Mucosa of gallbladder (tissue), 1 donor: Measurements from ENCODE around the gene APCDD1. TPM values are rescaled to one million over a fixed set of nuclear protein-coding genes. Genes with fewer than 3 reads are reported as not detected.
A peak's percentile ranks its signal among the peaks of the same experiment; 100 is the strongest.
"Not testable (repeated sequence)": the region's sequence is repeated elsewhere in the genome, so short reads cannot be mapped to it uniquely, and the experiment has no call there.

ENCODE experiments used
- DNase-seq: peaks from one replicate; pipeline ENCODE4 v3.0.0-alpha.2; 2020; ENCODE audit warnings: low spot score
- total RNA-seq: library from RNA; stranded (reverse); gene quantifications from one replicate; pipeline ENCODE4 v1.2.1, GENCODE V29; 2021
- donor health status: DM: no; HTN: no; CAD: no.

The APCDD1 gene
- total RNA-seq, 1 donor from 2014 or later, result 170 TPM

DNA sequence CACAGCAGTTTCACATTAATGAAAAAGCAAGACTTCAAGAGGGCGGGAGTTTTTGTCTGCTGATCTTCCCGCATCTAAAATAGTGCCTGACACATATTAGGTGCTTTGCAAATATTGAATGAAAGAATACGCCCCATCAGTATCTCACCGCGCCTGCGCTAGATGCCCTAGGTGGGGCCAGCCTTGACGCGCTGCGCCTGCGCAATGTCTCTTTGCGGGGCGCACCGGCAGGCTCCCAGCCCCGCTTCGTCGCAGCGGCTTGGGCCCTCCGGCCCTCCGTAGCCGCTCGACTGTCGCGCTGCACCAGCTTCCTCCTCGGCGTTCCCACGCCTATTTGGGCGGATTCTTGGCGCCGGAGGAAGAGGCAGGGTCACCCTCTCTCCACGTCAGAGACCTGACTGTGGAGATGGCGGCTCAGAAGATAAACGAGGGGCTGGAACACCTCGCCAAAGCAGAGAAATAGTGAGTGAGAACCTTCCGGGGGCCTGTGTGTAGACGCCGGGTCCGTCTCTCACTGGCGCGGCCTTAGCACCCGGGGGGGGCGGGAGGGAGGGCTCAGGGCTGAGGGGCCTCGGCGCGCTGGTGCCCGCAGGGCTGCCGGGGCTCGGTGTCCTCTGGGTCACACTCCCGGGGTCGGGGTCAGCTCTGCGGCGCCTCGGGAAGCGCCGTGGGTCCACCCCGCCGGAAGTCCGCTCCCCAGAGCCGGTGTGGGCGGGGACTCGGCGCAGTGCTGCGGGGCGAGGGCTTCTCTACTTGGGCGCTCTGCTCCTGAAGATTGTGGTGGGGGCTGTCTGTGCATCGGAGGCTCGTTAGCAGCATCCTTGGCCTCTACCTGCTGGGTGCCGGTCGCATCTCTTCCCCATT is 71.5 kb downstream of the APCDD1 start, which contains the start of gene NAPG:
Gene NAPG, plus strand, starts transcription at position 331 of the 864 bp plus-strand sequence. Its CDS starts 76 bp downstream, at position 407.
- peak; percentile 91 for DNase-seq

DNA sequence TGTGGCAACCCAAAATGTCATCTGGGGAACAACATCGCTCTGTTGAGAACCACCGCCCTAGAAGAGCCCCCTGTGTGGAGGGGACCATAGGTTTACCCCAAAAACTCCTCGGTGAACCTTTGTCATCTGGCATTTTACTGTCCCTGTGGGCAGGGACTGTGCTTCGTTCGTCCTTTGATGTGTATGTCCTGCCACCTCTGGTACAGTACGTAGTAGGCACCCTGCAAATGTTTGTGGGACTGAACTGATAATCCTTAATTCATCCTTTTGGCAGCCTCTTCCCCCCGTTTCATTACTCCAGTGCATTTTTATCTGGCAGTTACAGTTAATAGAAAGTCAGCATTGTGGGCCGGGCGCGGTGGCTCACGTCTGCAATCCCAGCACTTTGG is 72.1 kb downstream of the APCDD1 start:
- DNase-seq, result no peak

DNA sequence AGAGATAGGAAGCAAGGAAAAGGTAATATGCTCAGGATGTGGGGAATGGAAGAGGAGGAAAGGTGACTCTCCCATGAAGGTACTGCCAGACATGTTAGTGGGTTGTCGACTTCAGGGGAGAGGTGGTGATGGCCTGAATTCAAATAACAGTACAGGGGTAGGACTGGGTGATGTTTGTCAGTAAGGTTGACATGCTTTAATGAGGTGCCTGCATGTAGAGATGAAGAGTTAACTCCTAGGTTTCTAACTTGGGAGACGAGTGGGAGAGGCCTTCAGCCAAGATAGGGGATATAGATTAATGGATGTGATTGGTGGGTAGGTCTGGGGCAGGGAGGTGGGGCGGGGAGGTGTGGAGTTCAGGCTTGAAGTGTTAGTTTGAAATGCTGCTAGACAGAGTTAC is 74.0 kb downstream of the APCDD1 start:
- DNase-seq, result no peak

DNA sequence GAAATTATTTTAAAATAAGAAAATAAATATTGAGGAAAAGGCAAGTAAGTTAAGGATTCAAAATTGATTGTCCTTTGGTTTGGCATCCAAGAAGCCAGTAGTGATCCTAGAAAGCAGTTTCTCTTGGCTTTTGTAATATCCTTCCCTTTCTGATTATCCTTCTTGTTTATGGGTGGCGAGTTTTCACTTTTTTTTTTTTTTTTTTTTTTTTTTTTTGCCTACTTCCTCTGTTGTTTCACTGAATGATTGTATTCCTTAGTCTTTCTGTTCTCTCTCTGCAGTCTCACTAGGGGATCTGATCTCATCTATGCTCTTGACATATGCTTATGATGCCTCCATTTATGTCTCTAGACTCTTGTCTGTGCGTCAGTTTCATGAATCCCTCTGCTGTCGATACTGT is 75.6 kb downstream of the APCDD1 start:
- no peak for DNase-seq

DNA sequence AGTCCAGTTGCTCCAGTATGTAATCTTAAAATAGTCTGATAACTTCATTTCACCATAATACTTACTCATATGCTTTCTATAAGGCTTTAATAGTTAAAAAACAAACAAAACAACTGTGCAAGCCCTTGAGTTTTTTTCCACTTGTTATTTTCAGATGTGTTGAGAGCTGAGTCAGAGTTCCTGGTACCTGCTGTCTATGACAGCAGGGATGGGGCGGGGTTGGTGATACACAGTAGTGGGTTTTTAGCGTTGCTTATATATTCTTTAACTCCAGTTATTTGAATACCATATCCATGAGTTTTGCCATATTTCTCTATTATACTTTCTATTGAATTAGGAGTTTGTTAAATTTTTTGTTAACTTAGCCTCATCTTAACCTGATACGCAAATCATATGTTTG is 76.4 kb downstream of the APCDD1 start:
- DNase-seq, result no peak

DNA sequence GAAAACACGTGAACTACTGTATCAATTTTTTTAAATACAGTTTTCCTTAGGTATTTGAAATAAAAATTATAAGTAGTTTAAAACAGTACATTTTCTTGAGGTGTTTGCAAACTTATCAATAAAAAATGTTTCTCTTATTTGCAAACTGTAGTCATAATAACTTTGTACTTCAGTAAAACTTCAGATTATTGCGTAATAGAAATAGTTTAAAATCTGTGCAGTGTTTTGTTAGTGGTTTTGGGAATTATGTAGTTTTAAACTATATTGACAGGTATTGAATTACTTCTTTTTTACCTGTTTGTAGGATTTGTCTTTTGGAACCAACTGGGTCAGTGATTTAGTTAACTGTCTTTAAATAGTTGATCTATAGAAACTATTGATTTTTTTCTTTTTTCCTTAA is 78.7 kb downstream of the APCDD1 start:
- no peak for DNase-seq

DNA sequence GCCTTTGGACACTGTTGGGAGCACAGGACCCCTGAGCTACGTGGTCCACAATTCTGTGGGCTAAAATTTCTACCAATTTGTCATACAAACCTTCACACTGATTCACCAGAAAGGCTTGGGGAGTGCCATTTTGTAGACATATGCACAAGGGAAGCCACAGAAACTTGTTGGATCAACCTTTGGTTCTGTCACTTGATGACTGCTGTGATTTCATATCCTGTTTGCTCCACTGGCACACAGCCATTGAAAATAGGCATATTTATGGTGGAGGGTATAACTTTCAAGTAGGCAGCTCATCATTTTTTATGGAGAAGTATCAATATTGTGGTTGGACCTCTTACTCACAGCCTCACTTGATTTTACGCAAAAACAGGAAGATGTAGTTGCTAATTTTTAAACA is 81.8 kb downstream of the APCDD1 start:
- DNase-seq, result no peak

DNA sequence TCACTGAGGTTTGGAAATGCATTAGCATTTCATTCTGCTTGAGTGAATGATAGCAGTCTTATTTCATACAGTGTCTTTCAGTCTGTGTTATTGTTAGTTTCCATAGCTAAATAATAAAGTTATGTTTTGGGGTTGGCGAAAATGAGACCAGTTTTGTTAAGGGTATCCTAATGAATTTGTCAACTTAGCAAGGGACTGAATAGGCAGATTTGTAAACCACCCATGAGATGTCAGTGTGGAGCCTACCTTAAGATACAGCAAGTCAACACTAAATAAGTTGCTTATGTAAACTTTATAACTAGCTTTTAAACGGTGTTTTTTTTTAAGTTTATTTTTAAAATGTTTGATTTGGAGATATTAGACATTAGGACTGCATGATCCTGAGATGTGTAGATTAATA is 83.3 kb downstream of the APCDD1 start:
- no peak for DNase-seq

DNA sequence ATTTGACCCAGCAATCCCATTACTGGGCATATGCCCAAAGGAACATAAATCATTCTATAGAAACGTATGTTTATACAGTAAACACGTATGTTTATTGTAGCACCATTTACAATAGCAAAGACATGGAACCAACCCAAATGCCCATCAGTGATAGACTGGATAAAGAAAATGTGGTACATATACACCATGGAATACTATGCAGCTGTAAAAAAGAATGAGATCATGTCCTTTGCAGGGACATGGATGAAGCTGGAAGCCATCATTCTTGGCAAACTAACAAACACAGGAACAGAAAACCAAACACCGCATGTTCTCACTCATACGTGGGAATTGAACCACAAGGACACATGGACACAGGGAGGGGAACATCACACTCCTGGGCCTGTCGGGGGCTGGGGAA is 84.7 kb downstream of the APCDD1 start:
- not testable (repeated sequence) for DNase-seq

Other genes starting within 250 kb of the APCDD1 start
- 44.6 TPM for gene NAPG, start 71.4 kb downstream of the APCDD1 start, total RNA-seq